Suprapubic skin (tissue), 3 donors: ENCODE data around the gene LYG2.

Experiments used
- POLR2A ChIP-seq, 2 donors: fragments of 450-650 bp; IDR thresholded peaks; one replicate each; pipeline ENCODE4 v1.6.1; 2017; ENCODE audit warnings: antibody characterized with exemption in 2 of 2, mild to moderate bottlenecking in 2 of 2, moderate library complexity in 2 of 2
- TF ChIP-seq, protein P1 (sequence below), 2 donors: fragments of 200-600 bp in 1 of 2; fragments of 450-650 bp in 1 of 2; sonication (generic) in 1 of 2; IDR thresholded peaks; one replicate each; pipeline ENCODE4 v1.5.1; 2016 to 2019; ENCODE audit warnings: antibody characterized with exemption in 2 of 2, mild to moderate bottlenecking in 1 of 2, moderate library complexity in 1 of 2

DNA sequence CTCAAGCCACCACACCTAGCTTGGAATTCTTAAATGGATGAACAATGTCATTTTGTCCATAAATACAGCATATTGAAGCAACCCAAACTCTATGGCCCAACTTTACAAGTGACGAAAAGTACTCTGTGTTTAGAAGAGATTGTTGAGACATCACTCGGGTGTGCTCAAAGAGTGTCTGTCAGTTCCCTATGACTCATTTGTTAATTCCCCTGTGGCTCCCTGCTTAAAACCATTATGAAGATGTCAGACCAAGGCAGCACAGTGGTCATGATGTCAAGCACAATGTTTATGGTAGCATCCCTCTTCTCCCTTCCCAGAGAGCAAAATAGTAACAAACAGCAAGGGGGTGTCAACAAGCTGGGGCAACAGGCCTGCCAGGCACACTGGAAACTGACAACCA, 42.5 kb upstream of the LYG2 start:
- TF ChIP-seq POLR2A (IDR thresholded peaks at IDR 0.05) = no peak
- TF ChIP-seq, protein P1, sequence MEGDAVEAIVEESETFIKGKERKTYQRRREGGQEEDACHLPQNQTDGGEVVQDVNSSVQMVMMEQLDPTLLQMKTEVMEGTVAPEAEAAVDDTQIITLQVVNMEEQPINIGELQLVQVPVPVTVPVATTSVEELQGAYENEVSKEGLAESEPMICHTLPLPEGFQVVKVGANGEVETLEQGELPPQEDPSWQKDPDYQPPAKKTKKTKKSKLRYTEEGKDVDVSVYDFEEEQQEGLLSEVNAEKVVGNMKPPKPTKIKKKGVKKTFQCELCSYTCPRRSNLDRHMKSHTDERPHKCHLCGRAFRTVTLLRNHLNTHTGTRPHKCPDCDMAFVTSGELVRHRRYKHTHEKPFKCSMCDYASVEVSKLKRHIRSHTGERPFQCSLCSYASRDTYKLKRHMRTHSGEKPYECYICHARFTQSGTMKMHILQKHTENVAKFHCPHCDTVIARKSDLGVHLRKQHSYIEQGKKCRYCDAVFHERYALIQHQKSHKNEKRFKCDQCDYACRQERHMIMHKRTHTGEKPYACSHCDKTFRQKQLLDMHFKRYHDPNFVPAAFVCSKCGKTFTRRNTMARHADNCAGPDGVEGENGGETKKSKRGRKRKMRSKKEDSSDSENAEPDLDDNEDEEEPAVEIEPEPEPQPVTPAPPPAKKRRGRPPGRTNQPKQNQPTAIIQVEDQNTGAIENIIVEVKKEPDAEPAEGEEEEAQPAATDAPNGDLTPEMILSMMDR (IDR thresholded peaks at IDR 0.05) = no peak
